ENCODE measurements around the gene LMBR1. TPM values are rescaled to one million over a fixed set of nuclear protein-coding genes. Genes with fewer than 3 reads are reported as not detected.

The LMBR1 gene
- polyA plus RNA-seq, 1 donor from 2014 or later: 68.9 TPM

- H3K4me3 ChIP-seq (ENCODE audit: low read length): no peak overlapping the region
- no peaks in the 10 kb centered on the region for H3K36me3 ChIP-seq (ENCODE audit: insufficient read depth, low read length)
- no peak overlapping the region for H3K27ac ChIP-seq (ENCODE audit: low read length)
- H2AFZ ChIP-seq (ENCODE audit: low read depth, low read length): no peak overlapping the region
- no peak overlapping the region for H3K9ac ChIP-seq (ENCODE audit: low read length)
- H3K4me2 ChIP-seq (ENCODE audit: low read length): no peak overlapping the region
- no peaks in the 10 kb centered on the region for H3K27me3 ChIP-seq (ENCODE audit: insufficient read depth, low read depth, low read length)
- no peaks in the 10 kb centered on the region for H3K79me2 ChIP-seq (replicated peaks; ENCODE audit: insufficient read depth, low read length)
- no peaks in the 10 kb centered on the region for H3K9me3 ChIP-seq (ENCODE audit: low read length)
- no peak for TF ChIP-seq RAD21 (conservative IDR thresholded peaks at IDR 0.05)
- no peak for TF ChIP-seq MXI1 (conservative IDR thresholded peaks at IDR 0.05; ENCODE audit: poor library complexity, severe bottlenecking)
- TF ChIP-seq POLR2AphosphoS5 (IDR thresholded peaks at IDR 0.05): no peak
- TF ChIP-seq EP300 (conservative IDR thresholded peaks at IDR 0.05; ENCODE audit: poor library complexity, severe bottlenecking): no peak
- no peak for TF ChIP-seq SMC3 (conservative IDR thresholded peaks at IDR 0.05; ENCODE audit: poor library complexity)
- TF ChIP-seq TAF1 (IDR thresholded peaks at IDR 0.05; ENCODE audit: low read depth): no peak
- TF ChIP-seq REST (IDR thresholded peaks at IDR 0.05; ENCODE audit: borderline replicate concordance): no peak
- TF ChIP-seq CTCF (IDR thresholded peaks at IDR 0.05; ENCODE audit: poor library complexity, severe bottlenecking): no peak
- TF ChIP-seq EZH2 (IDR thresholded peaks at IDR 0.05; ENCODE audit: borderline replicate concordance, insufficient read depth, low read length, poor library complexity, severe bottlenecking): no peak
- no peaks in the 10 kb centered on the region for H3F3A ChIP-seq (ENCODE audit: insufficient read depth, low read length, poor library complexity, severe bottlenecking)
- H4K20me1 ChIP-seq (ENCODE audit: insufficient read depth): no peaks in the 10 kb centered on the region
- H3K9me2 ChIP-seq (ENCODE audit: insufficient read depth, low read length): no peaks in the 10 kb centered on the region
Observed at GRCh38 chr7:156656598-156656997, 236.4 kb downstream of the LMBR1 start.

- no peaks in the 10 kb centered on the region for H3K27me3 ChIP-seq (ENCODE audit: insufficient read depth, low read depth, low read length)
- no peaks in the 10 kb centered on the region for H3F3A ChIP-seq (ENCODE audit: insufficient read depth, low read length, poor library complexity, severe bottlenecking)
- no peak overlapping the region for H3K4me3 ChIP-seq (ENCODE audit: low read length)
- H3K36me3 ChIP-seq (ENCODE audit: insufficient read depth, low read length): no peaks in the 10 kb centered on the region
- no peak overlapping the region for H3K4me2 ChIP-seq (ENCODE audit: low read length)
- H3K9ac ChIP-seq (ENCODE audit: low read length): no peak overlapping the region
- TF ChIP-seq MXI1 (conservative IDR thresholded peaks at IDR 0.05; ENCODE audit: poor library complexity, severe bottlenecking): no peak
- TF ChIP-seq TAF1 (IDR thresholded peaks at IDR 0.05; ENCODE audit: low read depth): no peak
- TF ChIP-seq SMC3 (conservative IDR thresholded peaks at IDR 0.05; ENCODE audit: poor library complexity): no peak
- TF ChIP-seq POLR2AphosphoS5 (IDR thresholded peaks at IDR 0.05): no peak
- TF ChIP-seq EZH2 (IDR thresholded peaks at IDR 0.05; ENCODE audit: borderline replicate concordance, insufficient read depth, low read length, poor library complexity, severe bottlenecking): no peak
- H2AFZ ChIP-seq (ENCODE audit: low read depth, low read length): no peak overlapping the region
- H3K79me2 ChIP-seq (replicated peaks; ENCODE audit: insufficient read depth, low read length): no peaks in the 10 kb centered on the region
- no peaks in the 10 kb centered on the region for H3K9me2 ChIP-seq (ENCODE audit: insufficient read depth, low read length)
- H3K9me3 ChIP-seq (ENCODE audit: low read length): no peaks in the 10 kb centered on the region
- no peak overlapping the region for H3K27ac ChIP-seq (ENCODE audit: low read length)
- H4K20me1 ChIP-seq (ENCODE audit: insufficient read depth): no peaks in the 10 kb centered on the region
Observed at GRCh38 chr7:156655983-156656382, 237.0 kb downstream of the LMBR1 start.
